AG09319 (cell line): ENCODE results near the gene GINS2.

Experiments
- DNase-seq: peaks from one replicate; pipeline ENCODE4 v3.0.0-alpha.2; 2010; ENCODE audit warnings: low read depth; ENCODE audit errors: extremely low read depth
- CTCF ChIP-seq: IDR thresholded peaks from 2 replicates; pipeline ENCODE4 v1.5.1; 2011; ENCODE audit warnings: low read depth, mild to moderate bottlenecking, inconsistent platforms, low read length, moderate library complexity

Gene GINS2

GRCh38 chr16:85665929-85666328, 22.8 kb downstream of the GINS2 start:
- TF ChIP-seq CTCF = no peak
- DNase-seq = no peak

- DNase-seq = no peak
- no peak for TF ChIP-seq CTCF
Measured at GRCh38 chr16:85665373-85665740, 23.4 kb downstream of the GINS2 start.

GRCh38 chr16:85664580-85665372, 24.0 kb downstream of the GINS2 start:
- no peak for DNase-seq
- no peak for TF ChIP-seq CTCF

- DNase-seq = no peak
Measured at GRCh38 chr16:85663891-85664321, 24.8 kb downstream of the GINS2 start.

GRCh38 chr16:85662976-85663830, 25.6 kb downstream of the GINS2 start:
- TF ChIP-seq CTCF = no peak
- no peak for DNase-seq

More at GRCh38 chr16:85663891-85664321, 24.8 kb downstream of the GINS2 start:
- no peak for TF ChIP-seq CTCF

- DNase-seq = no peak
- TF ChIP-seq CTCF = no peak
Measured at GRCh38 chr16:85662482-85662812, 26.3 kb downstream of the GINS2 start.
